HG03066 (cell line): ENCODE measurements around the gene AANAT.
"Not testable (repeated sequence)": the region's sequence is repeated elsewhere in the genome, so short reads cannot be mapped to it uniquely, and the experiment has no call there.

ENCODE experiments used
- ATAC-seq: cut with Tn5 transposase; IDR thresholded peaks from one replicate; pipeline ENCODE4 v1.9.1; 2021; ENCODE audit warnings: low read depth; ENCODE audit not compliant: unreplicated experiment

Gene AANAT

GRCh38 chr17:76502341-76503211 is 35.2 kb downstream of the AANAT start:
- ATAC-seq = no peak

DNA sequence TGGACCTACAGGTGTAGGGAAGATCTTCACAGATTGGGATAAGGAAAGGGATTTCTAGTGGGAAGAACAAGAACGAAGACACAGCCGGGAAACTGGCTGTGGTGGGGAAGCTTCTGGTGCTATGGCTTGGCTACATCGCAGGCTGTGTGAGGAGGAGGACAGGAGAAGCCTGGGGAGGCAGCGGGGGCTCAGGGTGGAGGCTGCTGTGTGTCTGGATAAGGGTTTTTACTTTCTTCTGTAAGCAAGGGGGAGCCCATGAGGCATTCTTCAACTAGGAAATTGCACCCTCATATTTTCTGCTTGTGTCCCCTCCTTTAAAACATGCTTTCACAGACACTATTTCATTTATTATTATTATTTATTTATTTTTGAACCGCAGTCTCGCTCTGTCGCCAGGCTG is 36.7 kb downstream of the AANAT start:
- no peak for ATAC-seq

- ATAC-seq = no peak
Measured at GRCh38 chr17:76506408-76507345, 39.3 kb downstream of the AANAT start.

- not testable (repeated sequence) for ATAC-seq
Measured at GRCh38 chr17:76508472-76509063, 41.2 kb downstream of the AANAT start.

DNA sequence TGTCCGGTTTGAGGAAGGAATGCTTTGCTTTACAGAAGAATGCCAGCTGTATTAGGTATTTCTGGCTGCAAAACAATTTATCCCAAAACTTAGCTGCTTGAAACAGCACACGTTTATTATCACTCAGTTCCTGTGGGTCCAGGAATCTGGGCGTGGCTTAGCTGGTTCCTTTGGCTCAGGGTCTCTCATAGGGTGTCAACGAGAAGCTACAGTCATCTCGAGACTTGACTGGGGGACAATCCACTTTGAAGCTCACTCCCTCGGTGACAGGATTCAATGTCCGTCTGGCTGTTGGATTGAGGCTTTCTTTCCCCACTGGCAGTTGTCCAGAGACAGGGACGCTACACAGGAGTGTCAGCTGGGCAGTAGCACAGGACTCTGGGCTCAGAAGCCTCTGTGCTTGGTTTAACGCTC is 43.4 kb downstream of the AANAT start:
- no peak for ATAC-seq

DNA sequence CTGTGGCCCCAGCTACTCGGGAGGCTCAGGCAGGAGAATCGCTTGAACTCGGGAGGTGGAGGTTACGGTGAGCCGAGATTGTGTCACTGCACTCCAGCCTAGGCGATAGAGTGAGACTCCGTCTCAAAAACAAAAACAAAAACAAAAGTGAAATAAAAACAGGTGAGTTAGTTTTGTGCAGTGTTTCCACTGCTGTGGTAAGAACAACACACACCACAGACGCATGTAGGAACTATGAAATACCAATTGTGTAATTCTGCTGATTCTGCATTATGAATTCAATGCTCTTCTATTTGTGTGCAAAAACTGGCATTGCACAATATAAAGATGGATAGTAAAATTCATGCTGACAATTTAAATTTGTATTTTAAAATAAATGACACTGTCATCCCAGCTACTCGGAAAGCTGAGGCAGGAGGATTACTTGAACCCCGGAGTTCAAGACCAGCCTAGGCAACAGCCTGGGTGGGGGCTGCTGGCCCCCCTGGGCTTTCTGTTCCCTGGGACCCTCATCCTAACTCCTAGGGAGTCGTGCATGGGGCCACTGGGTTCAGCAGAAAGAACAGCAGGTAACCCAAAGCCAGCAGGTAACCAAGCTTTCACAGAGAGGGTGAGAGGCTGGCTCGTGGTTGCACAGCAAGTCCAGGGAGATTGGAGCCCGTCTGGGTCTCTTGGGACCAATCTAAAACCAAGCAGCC is 44.4 kb downstream of the AANAT start:
- ATAC-seq = no peak

DNA sequence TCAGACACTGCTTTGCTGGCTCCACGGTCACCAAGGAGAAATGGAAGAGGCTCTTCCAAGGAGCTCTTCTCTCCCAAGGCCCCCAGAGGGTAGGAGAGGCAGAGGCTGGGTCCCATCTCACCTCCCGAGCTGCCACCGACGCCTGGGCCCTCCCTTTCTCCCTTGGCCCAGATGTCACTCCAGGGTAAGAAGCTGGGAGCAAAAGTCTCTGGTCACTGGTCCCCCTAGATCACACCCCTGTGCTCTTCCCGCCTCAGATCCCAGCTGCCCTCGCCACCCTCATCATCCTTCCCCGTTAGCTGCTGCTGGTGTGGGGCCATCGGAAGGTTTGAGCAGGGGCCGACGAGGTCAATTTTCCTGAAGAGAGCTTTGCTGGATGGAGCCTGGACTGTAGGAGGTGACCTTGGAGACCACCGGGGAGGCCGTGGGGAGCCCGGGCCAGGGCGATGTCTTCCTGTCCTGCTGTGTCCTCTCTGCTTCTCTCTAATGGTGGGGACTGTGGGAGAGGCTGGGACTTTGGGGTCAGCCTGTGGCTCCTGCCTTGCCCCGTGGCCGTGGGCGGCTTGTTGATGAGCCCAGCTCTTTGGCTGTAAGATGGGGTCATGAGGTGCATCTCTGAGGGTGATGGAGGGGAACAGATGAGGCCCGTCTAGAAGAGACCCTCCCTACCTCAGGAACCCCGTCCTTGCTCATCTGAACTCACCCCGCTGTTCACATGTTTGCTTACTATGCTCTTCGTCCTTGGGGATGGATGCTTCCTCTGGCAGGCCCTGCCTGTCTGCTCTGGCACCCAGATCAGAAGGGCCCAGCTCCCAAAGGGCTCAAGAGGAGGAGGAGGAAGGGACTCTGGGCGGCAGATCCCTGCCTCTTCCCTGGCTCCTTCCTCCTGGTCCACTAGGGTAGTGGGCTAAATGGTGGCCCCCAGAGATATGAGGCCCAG is 45.2 kb downstream of the AANAT start:
- no peak for ATAC-seq

- no peak for ATAC-seq
Measured at GRCh38 chr17:76513306-76513692, 45.9 kb downstream of the AANAT start.

DNA sequence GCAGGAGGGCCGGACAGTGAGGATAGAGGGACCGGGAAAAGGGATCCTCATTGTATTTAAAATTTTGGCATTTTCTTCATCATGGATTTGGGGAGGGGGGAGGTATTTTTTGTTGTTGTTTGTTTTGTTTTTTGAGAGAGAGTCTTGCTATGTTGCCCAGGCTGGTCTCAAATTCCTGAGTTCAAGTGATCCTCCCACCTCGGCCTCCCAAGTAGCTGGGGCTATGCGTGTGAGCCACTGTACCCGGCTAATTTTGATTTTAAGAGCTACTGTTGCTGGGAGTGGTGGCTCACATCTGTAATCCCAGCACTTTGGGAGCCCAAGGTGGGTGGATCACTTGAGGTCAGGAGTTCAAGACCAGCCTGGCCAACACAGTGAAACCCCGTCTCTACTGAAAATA is 47.0 kb downstream of the AANAT start:
- not testable (repeated sequence) for ATAC-seq

GRCh38 chr17:76515274-76515949 is 48.0 kb downstream of the AANAT start:
- ATAC-seq = no peak

DNA sequence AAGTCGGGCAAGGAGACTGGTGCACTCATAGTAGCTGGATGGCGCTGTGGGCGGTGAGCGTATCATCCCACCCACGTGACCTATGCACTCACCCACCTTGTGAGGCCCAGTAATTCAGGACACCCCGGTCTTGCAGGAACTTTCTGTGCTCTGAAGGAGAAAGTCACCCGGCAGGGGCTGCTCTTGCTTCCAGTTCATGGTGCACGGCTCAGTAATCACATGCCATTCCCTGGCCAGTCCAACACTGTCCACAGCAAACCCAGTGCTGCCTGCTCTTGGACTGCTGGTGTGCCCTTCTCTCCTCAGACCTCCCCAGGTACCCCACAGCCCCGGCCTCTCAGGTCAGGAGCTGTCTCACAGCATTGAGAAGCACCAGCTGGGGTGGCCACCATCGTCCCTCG is 50.2 kb downstream of the AANAT start:
- no peak for ATAC-seq

DNA sequence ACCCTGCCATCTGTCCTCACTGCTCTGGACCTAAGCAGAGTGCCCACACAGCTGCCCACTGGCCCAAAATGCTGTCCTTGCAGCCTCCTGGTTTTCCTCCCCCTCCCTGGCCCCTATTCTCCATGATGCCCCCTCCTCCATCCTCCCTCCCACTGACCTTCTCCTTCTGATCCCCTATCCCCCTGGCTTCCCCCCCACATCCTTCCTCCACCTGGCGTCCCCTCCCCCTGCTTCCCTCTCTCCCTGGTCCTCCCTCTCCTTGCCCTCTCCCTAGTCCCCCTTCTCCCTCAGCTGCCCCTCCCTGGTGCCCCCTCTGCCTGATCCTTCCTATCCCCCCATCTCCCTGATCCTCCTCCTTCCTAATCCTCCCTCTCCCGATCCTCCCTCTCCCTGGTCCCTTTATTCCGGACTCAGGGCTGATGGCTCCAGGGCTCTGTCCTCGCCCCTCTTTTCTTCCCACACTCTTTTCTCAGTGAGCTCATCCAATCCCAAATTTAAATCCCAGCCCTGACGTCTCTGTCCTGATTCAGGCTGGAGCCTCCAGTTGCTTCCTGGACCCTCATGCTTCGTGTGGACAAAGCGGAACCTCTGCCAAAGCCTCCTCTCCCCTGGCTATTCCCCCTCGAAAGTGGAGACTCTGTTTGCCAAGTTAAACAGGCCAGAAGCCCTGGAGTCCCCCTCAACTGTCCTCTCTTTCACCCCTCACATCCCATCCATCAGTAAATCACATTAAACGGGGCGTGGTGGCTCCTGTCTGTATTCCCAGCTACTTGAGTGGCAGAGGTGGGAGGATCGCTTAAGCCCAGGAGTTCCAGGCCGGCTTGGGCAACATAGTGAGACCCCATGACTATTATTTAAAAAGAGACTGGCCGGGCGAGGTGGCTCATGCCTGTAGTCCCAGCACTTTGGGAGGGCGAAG is 51.9 kb downstream of the AANAT start:
- ATAC-seq = no peak
